ENCODE measurements around the gene TNRC6B.

DNA sequence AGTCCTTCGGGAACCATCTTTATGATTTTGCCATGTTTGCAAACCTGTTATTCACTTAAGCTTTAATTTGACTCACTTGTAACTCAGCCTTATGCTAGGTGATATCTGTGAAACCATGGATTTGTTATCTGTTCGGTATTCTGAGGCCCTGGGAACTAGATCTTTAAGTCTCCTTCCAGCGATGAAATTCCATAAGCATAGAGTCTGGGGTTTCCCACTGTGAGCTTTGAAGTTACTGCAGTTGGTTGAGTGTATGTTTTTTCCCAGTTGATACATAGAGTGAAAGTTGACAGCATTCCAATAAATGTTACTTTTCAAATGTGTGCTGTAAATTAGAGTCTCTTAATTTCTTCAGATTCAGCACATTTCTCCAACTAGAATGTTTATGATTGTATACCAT is 66.9 kb downstream of the TNRC6B start:
- TF ChIP-seq SPI1 (IDR thresholded peaks at IDR 0.05; ENCODE audit: borderline replicate concordance, low read depth), result no peak
- TF ChIP-seq, protein P1, sequence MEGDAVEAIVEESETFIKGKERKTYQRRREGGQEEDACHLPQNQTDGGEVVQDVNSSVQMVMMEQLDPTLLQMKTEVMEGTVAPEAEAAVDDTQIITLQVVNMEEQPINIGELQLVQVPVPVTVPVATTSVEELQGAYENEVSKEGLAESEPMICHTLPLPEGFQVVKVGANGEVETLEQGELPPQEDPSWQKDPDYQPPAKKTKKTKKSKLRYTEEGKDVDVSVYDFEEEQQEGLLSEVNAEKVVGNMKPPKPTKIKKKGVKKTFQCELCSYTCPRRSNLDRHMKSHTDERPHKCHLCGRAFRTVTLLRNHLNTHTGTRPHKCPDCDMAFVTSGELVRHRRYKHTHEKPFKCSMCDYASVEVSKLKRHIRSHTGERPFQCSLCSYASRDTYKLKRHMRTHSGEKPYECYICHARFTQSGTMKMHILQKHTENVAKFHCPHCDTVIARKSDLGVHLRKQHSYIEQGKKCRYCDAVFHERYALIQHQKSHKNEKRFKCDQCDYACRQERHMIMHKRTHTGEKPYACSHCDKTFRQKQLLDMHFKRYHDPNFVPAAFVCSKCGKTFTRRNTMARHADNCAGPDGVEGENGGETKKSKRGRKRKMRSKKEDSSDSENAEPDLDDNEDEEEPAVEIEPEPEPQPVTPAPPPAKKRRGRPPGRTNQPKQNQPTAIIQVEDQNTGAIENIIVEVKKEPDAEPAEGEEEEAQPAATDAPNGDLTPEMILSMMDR (IDR thresholded peaks at IDR 0.05; ENCODE audit: insufficient read depth, low read length), result no peak
- TF ChIP-seq POLR2AphosphoS5 (IDR thresholded peaks at IDR 0.05; ENCODE audit: low read depth), result no peak
- TF ChIP-seq, protein P2, sequence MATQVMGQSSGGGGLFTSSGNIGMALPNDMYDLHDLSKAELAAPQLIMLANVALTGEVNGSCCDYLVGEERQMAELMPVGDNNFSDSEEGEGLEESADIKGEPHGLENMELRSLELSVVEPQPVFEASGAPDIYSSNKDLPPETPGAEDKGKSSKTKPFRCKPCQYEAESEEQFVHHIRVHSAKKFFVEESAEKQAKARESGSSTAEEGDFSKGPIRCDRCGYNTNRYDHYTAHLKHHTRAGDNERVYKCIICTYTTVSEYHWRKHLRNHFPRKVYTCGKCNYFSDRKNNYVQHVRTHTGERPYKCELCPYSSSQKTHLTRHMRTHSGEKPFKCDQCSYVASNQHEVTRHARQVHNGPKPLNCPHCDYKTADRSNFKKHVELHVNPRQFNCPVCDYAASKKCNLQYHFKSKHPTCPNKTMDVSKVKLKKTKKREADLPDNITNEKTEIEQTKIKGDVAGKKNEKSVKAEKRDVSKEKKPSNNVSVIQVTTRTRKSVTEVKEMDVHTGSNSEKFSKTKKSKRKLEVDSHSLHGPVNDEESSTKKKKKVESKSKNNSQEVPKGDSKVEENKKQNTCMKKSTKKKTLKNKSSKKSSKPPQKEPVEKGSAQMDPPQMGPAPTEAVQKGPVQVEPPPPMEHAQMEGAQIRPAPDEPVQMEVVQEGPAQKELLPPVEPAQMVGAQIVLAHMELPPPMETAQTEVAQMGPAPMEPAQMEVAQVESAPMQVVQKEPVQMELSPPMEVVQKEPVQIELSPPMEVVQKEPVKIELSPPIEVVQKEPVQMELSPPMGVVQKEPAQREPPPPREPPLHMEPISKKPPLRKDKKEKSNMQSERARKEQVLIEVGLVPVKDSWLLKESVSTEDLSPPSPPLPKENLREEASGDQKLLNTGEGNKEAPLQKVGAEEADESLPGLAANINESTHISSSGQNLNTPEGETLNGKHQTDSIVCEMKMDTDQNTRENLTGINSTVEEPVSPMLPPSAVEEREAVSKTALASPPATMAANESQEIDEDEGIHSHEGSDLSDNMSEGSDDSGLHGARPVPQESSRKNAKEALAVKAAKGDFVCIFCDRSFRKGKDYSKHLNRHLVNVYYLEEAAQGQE (IDR thresholded peaks at IDR 0.05; ENCODE audit: insufficient replicate concordance, low read depth), result no peak

Measured in HL-60 (cell line).